ENCODE results near the gene USP36.

The USP36 gene

GRCh38 chr17:78855561-78856165 is 15.0 kb upstream of the USP36 start:
- TF ChIP-seq YY1 (IDR thresholded peaks at IDR 0.05; ENCODE audit: insufficient read depth, insufficient read length): no peak
- TF ChIP-seq SUZ12 (IDR thresholded peaks at IDR 0.05; ENCODE audit: extremely low read depth, insufficient read depth, insufficient read length): no peak
- no peak for TF ChIP-seq ZNF274 (IDR thresholded peaks at IDR 0.05; ENCODE audit: low read depth, low read length)
- Histone ChIP-seq H3K36me3 (ENCODE audit: insufficient read depth, insufficient read length, low read length) (peaks cover 52% of the 10 kb centered on the region), H3K27me3 (ENCODE audit: insufficient read depth, insufficient read length) (no peaks in the 10 kb centered on the region), H3K4me1 (ENCODE audit: insufficient read depth, insufficient read length) (peaks cover 5% of the 10 kb centered on the region), H3K4me3 (ENCODE audit: insufficient read length, low read depth) (no peak overlapping the region), H3K9me3 (ENCODE audit: insufficient read depth, low read length) (no peaks in the 10 kb centered on the region), H3K9ac (ENCODE audit: insufficient read length, low read depth) (no peak overlapping the region)
- DNase-seq (ENCODE audit: low read depth, low spot score): no peak

GRCh38 chr17:78854508-78854907 is 13.9 kb upstream of the USP36 start:
- Histone ChIP-seq H3K9me3 (ENCODE audit: insufficient read depth, low read length) (no peaks in the 10 kb centered on the region), H3K36me3 (ENCODE audit: insufficient read depth, insufficient read length, low read length) (peaks cover 48% of the 10 kb centered on the region), H3K9ac (ENCODE audit: insufficient read length, low read depth) (no peak overlapping the region), H3K27me3 (ENCODE audit: insufficient read depth, insufficient read length) (no peaks in the 10 kb centered on the region), H3K4me1 (ENCODE audit: insufficient read depth, insufficient read length) (peaks cover 5% of the 10 kb centered on the region), H3K4me3 (ENCODE audit: insufficient read length, low read depth) (no peak overlapping the region)
- TF ChIP-seq ZNF274 (IDR thresholded peaks at IDR 0.05; ENCODE audit: low read depth, low read length) (no peak), SUZ12 (IDR thresholded peaks at IDR 0.05; ENCODE audit: extremely low read depth, insufficient read depth, insufficient read length) (no peak)
- DNase-seq (ENCODE audit: low read depth, low spot score): no peak

GRCh38 chr17:78853926-78854394 is 13.3 kb upstream of the USP36 start:
- H3K4me3 ChIP-seq (ENCODE audit: insufficient read length, low read depth): no peak overlapping the region
- DNase-seq (ENCODE audit: low read depth, low spot score): no peak
- H3K9ac ChIP-seq (ENCODE audit: insufficient read length, low read depth): no peak overlapping the region
- peaks cover 48% of the 10 kb centered on the region for H3K36me3 ChIP-seq (ENCODE audit: insufficient read depth, insufficient read length, low read length)
- peaks cover 5% of the 10 kb centered on the region for H3K4me1 ChIP-seq (ENCODE audit: insufficient read depth, insufficient read length)
- TF ChIP-seq SUZ12 (IDR thresholded peaks at IDR 0.05; ENCODE audit: extremely low read depth, insufficient read depth, insufficient read length): no peak
- no peak for TF ChIP-seq ZNF274 (IDR thresholded peaks at IDR 0.05; ENCODE audit: low read depth, low read length)
- TF ChIP-seq YY1 (IDR thresholded peaks at IDR 0.05; ENCODE audit: insufficient read depth, insufficient read length): no peak
- no peaks in the 10 kb centered on the region for H3K9me3 ChIP-seq (ENCODE audit: insufficient read depth, low read length)
- no peaks in the 10 kb centered on the region for H3K27me3 ChIP-seq (ENCODE audit: insufficient read depth, insufficient read length)

GRCh38 chr17:78852709-78853121 is 12.1 kb upstream of the USP36 start:
- H3K36me3 ChIP-seq (ENCODE audit: insufficient read depth, insufficient read length, low read length): peaks cover 48% of the 10 kb centered on the region
- H3K4me3 ChIP-seq (ENCODE audit: insufficient read length, low read depth): no peak overlapping the region
- H3K27me3 ChIP-seq (ENCODE audit: insufficient read depth, insufficient read length): no peaks in the 10 kb centered on the region
- H3K4me1 ChIP-seq (ENCODE audit: insufficient read depth, insufficient read length): peaks cover 5% of the 10 kb centered on the region
- H3K9me3 ChIP-seq (ENCODE audit: insufficient read depth, low read length): no peaks in the 10 kb centered on the region
- no peak overlapping the region for H3K9ac ChIP-seq (ENCODE audit: insufficient read length, low read depth)
- TF ChIP-seq YY1 (IDR thresholded peaks at IDR 0.05; ENCODE audit: insufficient read depth, insufficient read length) (no peak), SUZ12 (IDR thresholded peaks at IDR 0.05; ENCODE audit: extremely low read depth, insufficient read depth, insufficient read length) (no peak), ZNF274 (IDR thresholded peaks at IDR 0.05; ENCODE audit: low read depth, low read length) (no peak)
- DNase-seq (ENCODE audit: low read depth, low spot score): no peak

- Histone ChIP-seq H3K9me3 (ENCODE audit: insufficient read depth, low read length) (no peaks in the 10 kb centered on the region), H3K9ac (ENCODE audit: insufficient read length, low read depth) (no peak overlapping the region), H3K4me1 (ENCODE audit: insufficient read depth, insufficient read length) (peaks cover 2% of the 10 kb centered on the region), H3K27me3 (ENCODE audit: insufficient read depth, insufficient read length) (no peaks in the 10 kb centered on the region), H3K4me3 (ENCODE audit: insufficient read length, low read depth) (no peak overlapping the region), H3K36me3 (ENCODE audit: insufficient read depth, insufficient read length, low read length) (peaks cover 15% of the 10 kb centered on the region)
- DNase-seq (ENCODE audit: low read depth, low spot score): no peak
- TF ChIP-seq ZNF274 (IDR thresholded peaks at IDR 0.05; ENCODE audit: low read depth, low read length): no peak
- no peak for TF ChIP-seq SUZ12 (IDR thresholded peaks at IDR 0.05; ENCODE audit: extremely low read depth, insufficient read depth, insufficient read length)
- TF ChIP-seq YY1 (IDR thresholded peaks at IDR 0.05; ENCODE audit: insufficient read depth, insufficient read length): no peak
Measured at GRCh38 chr17:78849026-78849425, 8.4 kb upstream of the USP36 start.

DNA sequence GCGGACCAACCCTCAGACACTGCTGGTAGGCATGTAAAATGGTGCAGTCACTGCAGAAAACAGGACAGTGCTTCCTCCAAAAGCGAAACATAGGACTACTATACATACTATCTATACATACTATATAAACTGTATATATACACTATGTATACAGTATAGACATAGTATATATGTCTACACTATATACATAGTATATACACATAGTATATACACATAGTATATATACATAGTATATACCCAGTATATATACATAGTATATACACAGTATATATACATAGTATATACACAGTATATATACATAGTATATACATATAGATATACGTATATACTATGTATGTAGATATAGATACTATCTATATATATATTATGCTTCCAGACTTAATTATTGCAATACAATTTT is 6.4 kb upstream of the USP36 start:
- no peak for DNase-seq (ENCODE audit: low read depth, low spot score)
- Histone ChIP-seq H3K27me3 (ENCODE audit: insufficient read depth, insufficient read length) (no peaks in the 10 kb centered on the region), H3K4me1 (ENCODE audit: insufficient read depth, insufficient read length) (no peaks in the 10 kb centered on the region), H3K9me3 (ENCODE audit: insufficient read depth, low read length) (no peaks in the 10 kb centered on the region), H3K36me3 (ENCODE audit: insufficient read depth, insufficient read length, low read length) (peaks cover under 1% of the 10 kb centered on the region), H3K9ac (ENCODE audit: insufficient read length, low read depth) (no peak overlapping the region), H3K4me3 (ENCODE audit: insufficient read length, low read depth) (no peak overlapping the region)
- no peak for TF ChIP-seq SUZ12 (IDR thresholded peaks at IDR 0.05; ENCODE audit: extremely low read depth, insufficient read depth, insufficient read length)

- no peak overlapping the region for H3K9ac ChIP-seq (ENCODE audit: insufficient read length, low read depth)
- no peak for TF ChIP-seq SUZ12 (IDR thresholded peaks at IDR 0.05; ENCODE audit: extremely low read depth, insufficient read depth, insufficient read length)
- no peak for TF ChIP-seq YY1 (IDR thresholded peaks at IDR 0.05; ENCODE audit: insufficient read depth, insufficient read length)
- no peak for TF ChIP-seq ZNF274 (IDR thresholded peaks at IDR 0.05; ENCODE audit: low read depth, low read length)
- H3K9me3 ChIP-seq (ENCODE audit: insufficient read depth, low read length): no peaks in the 10 kb centered on the region
- no peaks in the 10 kb centered on the region for H3K36me3 ChIP-seq (ENCODE audit: insufficient read depth, insufficient read length, low read length)
- no peaks in the 10 kb centered on the region for H3K27me3 ChIP-seq (ENCODE audit: insufficient read depth, insufficient read length)
- H3K4me1 ChIP-seq (ENCODE audit: insufficient read depth, insufficient read length): no peaks in the 10 kb centered on the region
- DNase-seq (ENCODE audit: low read depth, low spot score): no peak
- no peak overlapping the region for H3K4me3 ChIP-seq (ENCODE audit: insufficient read length, low read depth)
Measured at GRCh38 chr17:78844301-78845005, 3.8 kb upstream of the USP36 start.
